IMR-90 (cell line): ENCODE results near the gene KRTAP10-5. TPM values are rescaled to one million over a fixed set of nuclear protein-coding genes. Genes with fewer than 3 reads are reported as not detected.

Source experiments
- ATAC-seq: fragments of 200-7000 bp; cut with Tn5 transposase; 2 replicates; pipeline ENCODE4 v1.9.1; 2020; ENCODE audit warnings: low read depth, mild to moderate bottlenecking, moderate library complexity
- BruUV-seq: library from RNA; stranded (reverse); fragments of 400-500 nt; replicated peaks from 2 replicates; lab custom pipeline; 2021; lab: Mats Ljungman, UMichigan
- CTCF ChIA-PET: fragments of 300-600 bp; formaldehyde crosslinking; extraction: SDS; loops from one replicate; lab custom pipeline; 2021; ENCODE audit warnings: antibody characterized with exemption; lab: Yijun Ruan, JAX
- POLR2A ChIA-PET: fragments of 300-600 bp; sonication (Branson Sonifier 250); formaldehyde crosslinking; loops from one replicate; lab custom pipeline; 2022; ENCODE audit warnings: antibody characterized with exemption; ENCODE audit not compliant: unreplicated experiment; lab: Charles Lee
- DNase-seq: peaks from one replicate; pipeline ENCODE4 v3.0.0; 2013
- H2AFZ ChIP-seq: replicated peaks from 2 replicates; pipeline ENCODE3; 2013; ENCODE audit warnings: low read length, mild to moderate bottlenecking; ENCODE audit not compliant: poor library complexity
- H2AK5ac ChIP-seq: 2 replicates; pipeline ENCODE4 v1.6.1; 2013; ENCODE audit warnings: low read depth, low read length, inconsistent platforms
- H2AK9ac ChIP-seq: replicated peaks from 2 replicates; pipeline ENCODE3; 2013; ENCODE audit warnings: mild to moderate bottlenecking, low read depth, low read length, moderate library complexity; ENCODE audit not compliant: poor library complexity
- H2BK120ac ChIP-seq: 2 replicates; pipeline ENCODE4 v1.6.1; 2013; ENCODE audit warnings: low read depth, low read length, inconsistent platforms
- H2BK15ac ChIP-seq: 3 replicates; pipeline ENCODE4 v1.6.1; 2013; ENCODE audit warnings: low read depth, low read length, inconsistent platforms
- H2BK20ac ChIP-seq: 2 replicates; pipeline ENCODE4 v1.6.1; 2013; ENCODE audit warnings: low read depth, mild to moderate bottlenecking, inconsistent platforms, low read length, moderate library complexity
- H2BK5ac ChIP-seq: 2 replicates; pipeline ENCODE4 v1.6.1; 2013; ENCODE audit warnings: mild to moderate bottlenecking, low read depth, low read length, inconsistent platforms; ENCODE audit not compliant: poor library complexity, severe bottlenecking
- H3K14ac ChIP-seq: replicated peaks from 2 replicates; pipeline ENCODE4 v1.6.1; 2013; ENCODE audit warnings: low read depth, low read length, inconsistent platforms
- H3K18ac ChIP-seq: 2 replicates; pipeline ENCODE4 v1.6.1; 2013; ENCODE audit warnings: low read depth, low read length, control low read depth
- H3K23ac ChIP-seq: 2 replicates; pipeline ENCODE4 v1.6.1; 2013; ENCODE audit warnings: low read depth, low read length, inconsistent platforms
- H3K27ac ChIP-seq: 2 replicates; pipeline ENCODE4 v1.5.1; 2013; ENCODE audit warnings: mild to moderate bottlenecking, control low read depth, low read length; ENCODE audit not compliant: insufficient read depth
- H3K27me3 ChIP-seq: 2 replicates; pipeline ENCODE4 v1.6.1; 2013; ENCODE audit warnings: low read length; ENCODE audit not compliant: control insufficient read depth, insufficient read depth
- H3K36me3 ChIP-seq: 2 replicates; pipeline ENCODE4 v1.6.1; 2013; ENCODE audit warnings: low read length, mixed read lengths; ENCODE audit not compliant: control insufficient read depth, insufficient read depth
- H3K4ac ChIP-seq: 2 replicates; pipeline ENCODE4 v1.6.1; 2013; ENCODE audit warnings: low read depth, low read length, inconsistent platforms
- H3K4me1 ChIP-seq: 2 replicates; pipeline ENCODE4 v1.6.1; 2013; ENCODE audit warnings: low read length, mixed read lengths; ENCODE audit not compliant: control insufficient read depth, insufficient read depth
- H3K4me2 ChIP-seq: 2 replicates; pipeline ENCODE4 v1.6.1; 2013; ENCODE audit warnings: low read depth, mild to moderate bottlenecking, control low read depth, low read length, moderate library complexity
- H3K4me3 ChIP-seq: 2 replicates; pipeline ENCODE4 v1.5.1; 2013; ENCODE audit warnings: low read depth, mild to moderate bottlenecking, control low read depth, low read length, moderate library complexity; ENCODE audit not compliant: insufficient read depth
- H3K56ac ChIP-seq: 2 replicates; pipeline ENCODE4 v1.6.1; 2013; ENCODE audit warnings: low read length, inconsistent platforms; ENCODE audit not compliant: insufficient read depth; ENCODE audit errors: extremely low read depth
- H3K79me1 ChIP-seq, 2 experiments: 2 replicates each; pipeline ENCODE4 v1.6.1; 2013; ENCODE audit warnings: low read length in 2 of 2, inconsistent platforms in 1 of 2, low read depth in 1 of 2
- H3K9ac ChIP-seq: 2 replicates; pipeline ENCODE4 v1.6.1; 2013; ENCODE audit warnings: low read depth, low read length, control low read depth
- H3K9me1 ChIP-seq: 2 replicates; pipeline ENCODE4 v1.6.1; 2013; ENCODE audit warnings: low read length, inconsistent platforms; ENCODE audit not compliant: insufficient read depth
- H3K9me3 ChIP-seq: 2 replicates; pipeline ENCODE4 v1.6.1; 2013; ENCODE audit warnings: low read length; ENCODE audit not compliant: control insufficient read depth, insufficient read depth
- H4K20me1 ChIP-seq: 2 replicates; pipeline ENCODE4 v1.6.1; 2013; ENCODE audit warnings: low read length, inconsistent platforms; ENCODE audit not compliant: insufficient read depth
- H4K5ac ChIP-seq: 2 replicates; pipeline ENCODE4 v1.6.1; 2013; ENCODE audit warnings: mild to moderate bottlenecking, low read depth, low read length, control low read depth
- H4K8ac ChIP-seq, 2 experiments: 2 replicates each; pipeline ENCODE4 v1.6.1; 2013; ENCODE audit warnings: low read depth in 2 of 2, low read length in 2 of 2, control low read depth in 1 of 2, inconsistent platforms in 1 of 2
- H4K91ac ChIP-seq: 2 replicates; pipeline ENCODE4 v1.6.1; 2013; ENCODE audit warnings: low read depth, low read length, inconsistent platforms; ENCODE audit not compliant: insufficient read depth
- BHLHE40 ChIP-seq: fragments of 150-350 bp; IDR thresholded peaks from 2 replicates; pipeline ENCODE4 v1.6.1; 2016; ENCODE audit warnings: mild to moderate bottlenecking, low read depth, low read length
- CEBPB ChIP-seq: IDR thresholded peaks from 2 replicates; pipeline ENCODE4 v1.6.1; 2012; ENCODE audit warnings: low read depth, low read length, improper control_type of control experiment
- CHD1 ChIP-seq: IDR thresholded peaks from 2 replicates; pipeline ENCODE4 v1.6.1; 2012; ENCODE audit warnings: low read depth, low read length, improper control_type of control experiment
- CTCF ChIP-seq: conservative IDR thresholded peaks from 2 replicates; pipeline ENCODE4 v1.5.1; 2012; ENCODE audit warnings: mild to moderate bottlenecking, low read depth, low read length, improper control_type of control experiment
- ELK1 ChIP-seq: fragments of 150-350 bp; IDR thresholded peaks from 2 replicates; pipeline ENCODE4 v1.6.1; 2016; ENCODE audit warnings: low read depth, mild to moderate bottlenecking, low read length, moderate library complexity, borderline replicate concordance
- FOS ChIP-seq: fragments of 150-350 bp; IDR thresholded peaks from 2 replicates; pipeline ENCODE4 v1.6.1; 2016; ENCODE audit warnings: low read depth, low read length
- MAFK ChIP-seq: IDR thresholded peaks from 2 replicates; pipeline ENCODE4 v1.6.1; 2012; ENCODE audit warnings: low read depth, low read length, improper control_type of control experiment
- MAZ ChIP-seq: IDR thresholded peaks from 2 replicates; pipeline ENCODE4 v1.6.1; 2012; ENCODE audit warnings: low read depth, mild to moderate bottlenecking, low read length, improper control_type of control experiment, moderate library complexity, borderline replicate concordance
- MXI1 ChIP-seq: IDR thresholded peaks from 2 replicates; pipeline ENCODE4 v1.6.1; 2012; ENCODE audit warnings: low read depth, mild to moderate bottlenecking, low read length, moderate library complexity, borderline replicate concordance
- NFE2L2 ChIP-seq: fragments of 150-350 bp; IDR thresholded peaks from 2 replicates; pipeline ENCODE4 v1.6.1; 2016; ENCODE audit warnings: low read depth, mild to moderate bottlenecking, low read length
- POLR2A ChIP-seq: IDR thresholded peaks from 2 replicates; pipeline ENCODE4 v1.6.1; 2012; ENCODE audit warnings: mild to moderate bottlenecking, low read depth, low read length
- RAD21 ChIP-seq: IDR thresholded peaks from 2 replicates; pipeline ENCODE4 v1.6.1; 2012; ENCODE audit warnings: low read length, improper control_type of control experiment
- RCOR1 ChIP-seq: IDR thresholded peaks from 2 replicates; pipeline ENCODE4 v1.6.1; 2012; ENCODE audit warnings: mild to moderate bottlenecking, low read length, improper control_type of control experiment; ENCODE audit not compliant: insufficient replicate concordance
- RFX5 ChIP-seq: IDR thresholded peaks from 2 replicates; pipeline ENCODE4 v1.8.0; 2012; ENCODE audit warnings: low read depth, mild to moderate bottlenecking, low read length, moderate library complexity
- SMC3 ChIP-seq: fragments of 150-350 bp; IDR thresholded peaks from 2 replicates; pipeline ENCODE4 v1.6.1; 2016; ENCODE audit warnings: low read depth, mild to moderate bottlenecking, antibody characterized with exemption, low read length, moderate library complexity
- USF2 ChIP-seq: fragments of 150-350 bp; IDR thresholded peaks from 2 replicates; pipeline ENCODE4 v1.6.1; 2017; ENCODE audit warnings: mild to moderate bottlenecking, antibody characterized with exemption, low read length, low read depth
- WGBS, 2 experiments: methylation state at CpG; one replicate each; pipeline versions ENCODE4 v1.1.5 to v1.1.7; 2013; ENCODE audit warnings: missing lambda C conversion rate in 2 of 2; ENCODE audit not compliant: insufficient read length in 1 of 2; ENCODE audit errors: extremely low coverage in 2 of 2; 5-methylcytosine and 5-hydroxymethylcytosine counted together
- dilution Hi-C: fragments of 300-500 bp; cut with HindIII; formaldehyde crosslinking; loops from one replicate; pipeline ENCODE4 v1.14.3; 2018; ENCODE audit warnings: low sequenced_read_pairs; ENCODE audit not compliant: unreplicated experiment
- in situ Hi-C: fragments of 300-500 bp; cut with MboI; formaldehyde crosslinking; loops from 3 replicates; pipeline ENCODE4 v1.14.3; 2019; ENCODE audit warnings: low sequenced_read_pairs, inconsistent platforms, mixed read lengths
- intact Hi-C: fragments of 100-400 bp; cut with micrococcal nuclease; formaldehyde crosslinking; loops from 2 replicates; pipeline ENCODE4 v1.10.0; 2022
- polyA plus RNA-seq, 3 experiments: library from polyadenylated mRNA; depleted of rRNA; stranded (reverse); fragments of >200 nt; gene quantifications; 2 replicates each; pipeline ENCODE4 v1.2.3, GENCODE V29; 2012; ENCODE audit warnings: low replicate concordance in 1 of 3
- total RNA-seq: library from RNA; depleted of rRNA; stranded (reverse); fragments of >200 nt; gene quantifications from 2 replicates; pipeline ENCODE4 v1.2.3, GENCODE V29; 2012

The KRTAP10-5 gene
- total and polyA plus RNA-seq, 2 of the 4 experiments (the other 2 are of a cell fraction), result not detected

GRCh38 chr21:44618909-44619308 lies 38.5 kb upstream of the KRTAP10-5 start:
- intact Hi-C loops, result loop anchor here (1.0 kb wide), 1 partner anchor 174 kb away; no protein-coding TSS in a partner anchor
- no peaks in the 10 kb centered on the region for H3K4me1 ChIP-seq
- peaks cover 3% of the 10 kb centered on the region; the same call in 1 of the 2 replicates for H3K27me3 ChIP-seq
- no peak for TF ChIP-seq RFX5
- no peak for TF ChIP-seq POLR2A
- TF ChIP-seq ELK1, result no peak
- TF ChIP-seq FOS, result no peak
- TF ChIP-seq CEBPB, result no peak
- no peak for TF ChIP-seq SMC3
- TF ChIP-seq USF2, result no peak
- no peak for TF ChIP-seq MAZ
- no peak for TF ChIP-seq NFE2L2
- TF ChIP-seq CTCF, result no peak
- no peak for TF ChIP-seq RCOR1
- TF ChIP-seq MAFK, result no peak
- no peak for TF ChIP-seq MXI1
- TF ChIP-seq CHD1, result no peak
- no peak for TF ChIP-seq RAD21
- TF ChIP-seq BHLHE40, result no peak
- no peak overlapping the region for H2BK15ac ChIP-seq
- ChIA-PET POLR2A (no interaction called here), CTCF (interaction anchor here (0.7 kb wide), 1 partner anchor 52 kb away, joined by 3 read pairs; no protein-coding TSS in a partner anchor)
- WGBS, 2 experiments, result 70% methylated on average over 2 of the region's 3 CpGs; no CpG with 5 or more reads in 1 of the 2 experiments
- no peaks in the 10 kb centered on the region for H3K79me1 ChIP-seq
- H4K5ac ChIP-seq, result no peak overlapping the region
- H3K36me3 ChIP-seq, result no peaks in the 10 kb centered on the region
- H3K4me3 ChIP-seq, result no peak overlapping the region
- no peak overlapping the region for H3K4me2 ChIP-seq
- no peak overlapping the region for H3K4ac ChIP-seq
- H4K8ac ChIP-seq, result no peak overlapping the region
- H3K27ac ChIP-seq, result no peak overlapping the region
- H3K18ac ChIP-seq, result no peak overlapping the region
- no peak overlapping the region for H2AFZ ChIP-seq
- BruUV-seq, result no TSS peak
- H2AK9ac ChIP-seq, result no peak overlapping the region
- H4K91ac ChIP-seq, result no peak overlapping the region
- no peaks in the 10 kb centered on the region for H3K9me1 ChIP-seq
- no peak overlapping the region for H2BK20ac ChIP-seq
- H3K56ac ChIP-seq, result no peak overlapping the region
- dilution Hi-C loops, result no loop called here
- no peaks in the 10 kb centered on the region for H4K20me1 ChIP-seq
- no peak overlapping the region for H2AK5ac ChIP-seq
- no peak overlapping the region for H3K23ac ChIP-seq
- H3K14ac ChIP-seq, result no peak overlapping the region
- no peak overlapping the region for H2BK120ac ChIP-seq
- DNase-seq (no peak), ATAC-seq (no peak)
- in situ Hi-C loops, result no loop called here
- H2BK5ac ChIP-seq, result no peak overlapping the region
- peaks cover 3% of the 10 kb centered on the region; the same call in 1 of the 2 replicates for H3K9me3 ChIP-seq
- no peak overlapping the region for H3K9ac ChIP-seq
